NCI-H128 (cell line): Measurements from ENCODE around the gene SLC6A5.
A peak's percentile ranks its signal among the peaks of the same experiment; 100 is the strongest.

ENCODE experiments used
- DNase-seq: peaks from one replicate; lab custom pipeline; 2025; ENCODE audit not compliant: unreplicated experiment; lab: John Stamatoyannopoulos, UW

Gene SLC6A5

GRCh38 chr11:20620988-20621387, 21.6 kb downstream of the SLC6A5 start:
- no peak for DNase-seq

- no peak for DNase-seq
These were observed 22.3 kb downstream of the SLC6A5 start for GRCh38 chr11:20621679-20622078.

- DNase-seq: no peak
These were observed 23.8 kb downstream of the SLC6A5 start for GRCh38 chr11:20623252-20623651.

- DNase-seq: no peak
These were observed 26.9 kb downstream of the SLC6A5 start for GRCh38 chr11:20626279-20626678.

- no peak for DNase-seq
These were observed 27.6 kb downstream of the SLC6A5 start for GRCh38 chr11:20627026-20627425.

GRCh38 chr11:20627701-20628100, 28.3 kb downstream of the SLC6A5 start:
- DNase-seq: no peak

GRCh38 chr11:20631519-20632168, 32.2 kb downstream of the SLC6A5 start:
- DNase-seq: no peak

GRCh38 chr11:20632169-20632532, 32.7 kb downstream of the SLC6A5 start:
- DNase-seq: no peak

GRCh38 chr11:20634044-20634443, 34.6 kb downstream of the SLC6A5 start:
- DNase-seq: no peak

GRCh38 chr11:20634781-20635180, 35.4 kb downstream of the SLC6A5 start:
- DNase-seq: no peak

GRCh38 chr11:20638074-20638473, 38.7 kb downstream of the SLC6A5 start:
- no peak for DNase-seq

- DNase-seq: no peak
These were observed 40.3 kb downstream of the SLC6A5 start for GRCh38 chr11:20639688-20640087.

- no peak for DNase-seq
These were observed 41.0 kb downstream of the SLC6A5 start for GRCh38 chr11:20640401-20640800.

- DNase-seq: no peak
These were observed 45.0 kb downstream of the SLC6A5 start for GRCh38 chr11:20644360-20644759.

GRCh38 chr11:20647976-20648565, 48.7 kb downstream of the SLC6A5 start:
- peak; percentile 65 for DNase-seq

GRCh38 chr11:20652150-20652806, 52.9 kb downstream of the SLC6A5 start:
- no peak for DNase-seq

- no peak for DNase-seq
These were observed 54.6 kb downstream of the SLC6A5 start for GRCh38 chr11:20654038-20654437.

GRCh38 chr11:20656901-20657300, 57.5 kb downstream of the SLC6A5 start:
- DNase-seq: no peak

- DNase-seq: no peak
These were observed 58.7 kb downstream of the SLC6A5 start for GRCh38 chr11:20658135-20658534.

- no peak for DNase-seq
These were observed 62.0 kb downstream of the SLC6A5 start for GRCh38 chr11:20661445-20661844.

GRCh38 chr11:20661850-20662249, 62.4 kb downstream of the SLC6A5 start:
- no peak for DNase-seq

- DNase-seq: no peak
These were observed 68.9 kb downstream of the SLC6A5 start for GRCh38 chr11:20668131-20668809.
